Body of pancreas (tissue), 4 donors: ENCODE data around the gene POLN.

Source experiments
- CTCF ChIP-seq, 7 experiments: fragments of 450-650 bp in 4 of 7; fragments of 200-600 bp in 3 of 7; sonication (generic) in 3 of 7; IDR thresholded peaks; one replicate each; pipeline ENCODE4 v1.5.1; 2016 to 2019; ENCODE audit warnings: antibody characterized with exemption in 7 of 7
- POLR2A ChIP-seq, 3 donors: fragments of 450-650 bp; IDR thresholded peaks; one replicate each; pipeline ENCODE4 v1.6.1; 2016; ENCODE audit warnings: antibody characterized with exemption in 3 of 3, mild to moderate bottlenecking in 2 of 3

GRCh38 chr4:2103843-2104547, 137.9 kb downstream of the POLN start:
- TF ChIP-seq CTCF (IDR thresholded peaks at IDR 0.05) (no peak), POLR2A (IDR thresholded peaks at IDR 0.05) (no peak)
